NCI-H748 treated with DMSO at 0.1 percent for 48 hours (cell line): ENCODE measurements around the gene ACAP2.
A peak's percentile ranks its signal among the peaks of the same experiment; 100 is the strongest.
"Not testable (repeated sequence)": the region's sequence is repeated elsewhere in the genome, so short reads cannot be mapped to it uniquely, and the experiment has no call there.

ENCODE experiments used
- DNase-seq: peaks from one replicate; lab custom pipeline; 2025; lab: John Stamatoyannopoulos, UW

Gene ACAP2

GRCh38 chr3:195441992-195442572 lies 738 bp downstream of the ACAP2 start:
- no peak for DNase-seq

- no peak for DNase-seq
Observed at GRCh38 chr3:195441476-195441991, 1.3 kb downstream of the ACAP2 start.

GRCh38 chr3:195441051-195441450 lies 1.8 kb downstream of the ACAP2 start:
- no peak for DNase-seq

- DNase-seq, result no peak
Observed at GRCh38 chr3:195440379-195440778, 2.4 kb downstream of the ACAP2 start.

- DNase-seq, result no peak
Observed at GRCh38 chr3:195438371-195438770, 4.4 kb downstream of the ACAP2 start.

- DNase-seq, result no peak
Observed at GRCh38 chr3:195425849-195426248, 17.0 kb downstream of the ACAP2 start.

GRCh38 chr3:195423818-195424217 lies 19.0 kb downstream of the ACAP2 start:
- no peak for DNase-seq

GRCh38 chr3:195421400-195421799 lies 21.4 kb downstream of the ACAP2 start:
- no peak for DNase-seq

GRCh38 chr3:195416795-195417194 lies 26.0 kb downstream of the ACAP2 start:
- no peak for DNase-seq

GRCh38 chr3:195411836-195412235 lies 31.0 kb downstream of the ACAP2 start:
- DNase-seq, result no peak

GRCh38 chr3:195410546-195410945 lies 32.3 kb downstream of the ACAP2 start:
- DNase-seq, result peak; percentile 8

- no peak for DNase-seq
Observed at GRCh38 chr3:195407531-195408409, 35.0 kb downstream of the ACAP2 start.

GRCh38 chr3:195405651-195406050 lies 37.2 kb downstream of the ACAP2 start:
- no peak for DNase-seq

- DNase-seq, result no peak
Observed at GRCh38 chr3:195403841-195404408, 38.9 kb downstream of the ACAP2 start.

GRCh38 chr3:195403244-195403643 lies 39.6 kb downstream of the ACAP2 start:
- DNase-seq, result no peak

GRCh38 chr3:195401943-195402342 lies 40.9 kb downstream of the ACAP2 start:
- DNase-seq, result peak; percentile 85

GRCh38 chr3:195398460-195398859 lies 44.4 kb downstream of the ACAP2 start:
- DNase-seq, result not testable (repeated sequence)

GRCh38 chr3:195397524-195397923 lies 45.3 kb downstream of the ACAP2 start:
- no peak for DNase-seq

- DNase-seq, result no peak
Observed at GRCh38 chr3:195395208-195395816, 47.5 kb downstream of the ACAP2 start.

GRCh38 chr3:195394700-195395099 lies 48.1 kb downstream of the ACAP2 start:
- DNase-seq, result no peak

- DNase-seq, result no peak
Observed at GRCh38 chr3:195394024-195394423, 48.8 kb downstream of the ACAP2 start.

- DNase-seq, result no peak
Observed at GRCh38 chr3:195388380-195388779, 54.4 kb downstream of the ACAP2 start.

- no peak for DNase-seq
Observed at GRCh38 chr3:195386739-195387138, 56.1 kb downstream of the ACAP2 start.
